ENCODE measurements around the gene POU4F1. TPM values are rescaled to one million over a fixed set of nuclear protein-coding genes. Genes with fewer than 3 reads are reported as not detected.

POU4F1 gene
- total and polyA plus RNA-seq, 2 of the 13 experiments (the other 11 are each of a cell fraction or from before 2014, with no cell fraction given) = 1.0 to 1.1 TPM

GRCh38 chr13:78620936-78621470 is 17.7 kb upstream of the POU4F1 start:
- FAIRE-seq = no peak
- Histone ChIP-seq H3K4me1 (ENCODE audit: insufficient read depth, low read length) (no peaks in the 10 kb centered on the region; the same call in 1 of the 2 replicates), H2AFZ (ENCODE audit: low read length) (no peak overlapping the region), H3K9ac (ENCODE audit: insufficient read depth, low read depth, low read length) (no peak overlapping the region), H3K4me3 (replicated peaks in 1 of 3; ENCODE audit: insufficient read depth in 1 of 3, low read depth in 2 of 3, low read length in 3 of 3) (no peak overlapping the region), H3K27me3 (ENCODE audit: control insufficient read depth in 1 of 2, insufficient read depth in 2 of 2, low read length in 2 of 2) (no peaks in the 10 kb centered on the region), H3K27ac (ENCODE audit: extremely low read length, insufficient read depth, low read length) (no peak overlapping the region), H3K9me3 (ENCODE audit: low read length) (no peaks in the 10 kb centered on the region), H3K4me2 (ENCODE audit: low read depth, low read length) (no peak overlapping the region), H3K79me2 (ENCODE audit: insufficient read depth, low read length) (no peaks in the 10 kb centered on the region), H4K20me1 (ENCODE audit: insufficient read depth, low read length) (no peaks in the 10 kb centered on the region; the same call in 1 of the 2 replicates), H3K36me3 (replicated peaks in 1 of 2; ENCODE audit: control insufficient read depth in 1 of 2, insufficient read depth in 2 of 2, low read length in 2 of 2) (peaks cover 7 to 30% of the 10 kb centered on the region in 2 experiments)
- intact Hi-C loops (cut with micrococcal nuclease; ENCODE audit: unreplicated experiment) (no loop called here), in situ Hi-C loops (cut with HindIII; ENCODE audit: extremely low pct_ligation_motif_present, low pct_unique_long_range_greater_than_20kb) (no loop called here)
- no TSS peak for BruUV-seq (replicated peaks)
- no peak for ATAC-seq
- POLR2A ChIA-PET = no interaction called here
- DNase-seq (ENCODE audit: low spot score) = no peak
- TF ChIP-seq ZHX1 (CRISPR knock-in tag; IDR thresholded peaks at IDR 0.05; ENCODE audit: low read depth) = no peak
- no peak for TF ChIP-seq SOX13 (IDR thresholded peaks at IDR 0.05)
- no peak for TF ChIP-seq SOX13 (CRISPR knock-in tag; conservative IDR thresholded peaks at IDR 0.05 in 1 of 2, IDR thresholded peaks at IDR 0.05 in 1 of 2)
- TF ChIP-seq RFX1 (IDR thresholded peaks at IDR 0.05) = no peak
- TF ChIP-seq SETDB1 (CRISPR knock-in tag; IDR thresholded peaks at IDR 0.05; ENCODE audit: borderline replicate concordance) = no peak
- no peak for TF ChIP-seq ZNF816 (CRISPR knock-in tag; IDR thresholded peaks at IDR 0.05; ENCODE audit: borderline replicate concordance)
- TF ChIP-seq KMT2B (CRISPR knock-in tag; IDR thresholded peaks at IDR 0.05) = no peak
- no peak for TF ChIP-seq POLR2G (IDR thresholded peaks at IDR 0.05; ENCODE audit: low read depth, low read length)
- no peak for TF ChIP-seq CAMTA2 (CRISPR knock-in tag; IDR thresholded peaks at IDR 0.05; ENCODE audit: borderline replicate concordance)
- TF ChIP-seq ZNF674 (CRISPR knock-in tag; IDR thresholded peaks at IDR 0.05; ENCODE audit: low read depth) = no peak
- TF ChIP-seq ZSCAN30 (CRISPR knock-in tag; IDR thresholded peaks at IDR 0.05) = no peak
- TF ChIP-seq, protein P1, sequence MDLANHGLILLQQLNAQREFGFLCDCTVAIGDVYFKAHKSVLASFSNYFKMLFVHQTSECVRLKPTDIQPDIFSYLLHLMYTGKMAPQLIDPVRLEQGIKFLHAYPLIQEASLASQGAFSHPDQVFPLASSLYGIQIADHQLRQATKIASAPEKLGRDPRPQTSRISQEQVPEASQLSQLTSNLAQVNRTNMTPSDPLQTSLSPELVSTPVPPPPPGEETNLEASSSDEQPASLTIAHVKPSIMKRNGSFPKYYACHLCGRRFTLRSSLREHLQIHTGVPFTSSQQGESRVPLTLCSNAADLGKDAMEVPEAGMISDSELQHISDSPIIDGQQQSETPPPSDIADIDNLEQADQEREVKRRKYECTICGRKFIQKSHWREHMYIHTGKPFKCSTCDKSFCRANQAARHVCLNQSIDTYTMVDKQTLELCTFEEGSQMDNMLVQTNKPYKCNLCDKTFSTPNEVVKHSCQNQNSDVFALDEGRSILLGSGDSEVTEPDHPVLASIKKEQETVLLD (CRISPR knock-in tag; IDR thresholded peaks at IDR 0.05; ENCODE audit: low read depth) = no peak
- no peak for TF ChIP-seq ELF3 (CRISPR knock-in tag; IDR thresholded peaks at IDR 0.05)
- no peak for TF ChIP-seq NONO (IDR thresholded peaks at IDR 0.05)
- TF ChIP-seq NONO (CRISPR knock-in tag; conservative IDR thresholded peaks at IDR 0.05) = no peak
- TF ChIP-seq MED13 (CRISPR knock-in tag; IDR thresholded peaks at IDR 0.05) = no peak
- no peak for TF ChIP-seq STAG1 (CRISPR knock-in tag; IDR thresholded peaks at IDR 0.05)
- no peak for TF ChIP-seq HMGA1 (CRISPR knock-in tag; conservative IDR thresholded peaks at IDR 0.05)
- TF ChIP-seq IKZF4 (CRISPR knock-in tag; IDR thresholded peaks at IDR 0.05; ENCODE audit: borderline replicate concordance, low read depth, not compliant biosample characterization) = no peak
- CTCF ChIA-PET (ENCODE audit: low intra/inter-chr PET ratio, low total read pairs) = no interaction called here
- WGBS (ENCODE audit: low lambda C conversion rate) = 86% methylated on average over 2 of the region's 2 CpGs
